ENCODE measurements around the gene FRMD4A.

DNA sequence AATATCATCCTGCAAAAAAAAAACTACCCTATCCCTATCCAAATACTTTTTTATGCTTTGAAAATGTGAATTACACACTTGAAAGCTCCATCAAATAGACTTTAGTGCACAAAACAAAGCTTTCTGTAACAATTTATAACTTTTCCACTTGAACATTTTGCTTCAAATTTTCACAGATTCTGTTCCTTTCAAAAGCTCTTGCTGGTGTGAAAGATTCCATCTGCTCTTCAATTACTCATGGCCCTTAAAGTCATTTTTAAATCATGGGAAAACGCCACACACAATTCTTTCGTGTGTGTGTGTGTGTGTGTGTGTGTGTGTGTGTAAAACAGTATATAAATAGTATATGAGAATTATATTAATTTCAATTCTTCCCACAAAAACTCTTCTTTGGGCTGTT lies 576.4 kb downstream of the FRMD4A start:
- TF ChIP-seq, protein P1, sequence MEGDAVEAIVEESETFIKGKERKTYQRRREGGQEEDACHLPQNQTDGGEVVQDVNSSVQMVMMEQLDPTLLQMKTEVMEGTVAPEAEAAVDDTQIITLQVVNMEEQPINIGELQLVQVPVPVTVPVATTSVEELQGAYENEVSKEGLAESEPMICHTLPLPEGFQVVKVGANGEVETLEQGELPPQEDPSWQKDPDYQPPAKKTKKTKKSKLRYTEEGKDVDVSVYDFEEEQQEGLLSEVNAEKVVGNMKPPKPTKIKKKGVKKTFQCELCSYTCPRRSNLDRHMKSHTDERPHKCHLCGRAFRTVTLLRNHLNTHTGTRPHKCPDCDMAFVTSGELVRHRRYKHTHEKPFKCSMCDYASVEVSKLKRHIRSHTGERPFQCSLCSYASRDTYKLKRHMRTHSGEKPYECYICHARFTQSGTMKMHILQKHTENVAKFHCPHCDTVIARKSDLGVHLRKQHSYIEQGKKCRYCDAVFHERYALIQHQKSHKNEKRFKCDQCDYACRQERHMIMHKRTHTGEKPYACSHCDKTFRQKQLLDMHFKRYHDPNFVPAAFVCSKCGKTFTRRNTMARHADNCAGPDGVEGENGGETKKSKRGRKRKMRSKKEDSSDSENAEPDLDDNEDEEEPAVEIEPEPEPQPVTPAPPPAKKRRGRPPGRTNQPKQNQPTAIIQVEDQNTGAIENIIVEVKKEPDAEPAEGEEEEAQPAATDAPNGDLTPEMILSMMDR (IDR thresholded peaks at IDR 0.05; ENCODE audit: low read depth, low read length), result no peak
- TF ChIP-seq POLR2A (IDR thresholded peaks at IDR 0.05; ENCODE audit: extremely low read depth, insufficient read length), result no peak

Measured in NB4 (cell line).